Epithelial cell of esophagus (primary cell): ENCODE results near the gene FYB1.

ENCODE experiments used
- DNase-seq: peaks from one replicate; pipeline ENCODE4 v3.0.0; 2010; ENCODE audit warnings: low read depth
- H3K4me3 ChIP-seq: 2 replicates; pipeline ENCODE4 v1.5.1; 2011; ENCODE audit warnings: mild to moderate bottlenecking, low read length, control low read depth
- CTCF ChIP-seq: IDR thresholded peaks from 2 replicates; pipeline ENCODE4 v1.5.1; 2011; ENCODE audit warnings: low read depth, mild to moderate bottlenecking, low read length, control low read depth, inconsistent platforms; ENCODE audit not compliant: insufficient read depth; ENCODE audit errors: missing control alignments

FYB1 gene

GRCh38 chr5:39107350-39107749, 112.0 kb downstream of the FYB1 start:
- DNase-seq, result no peak
- no peak for TF ChIP-seq CTCF

GRCh38 chr5:39106322-39106721, 113.0 kb downstream of the FYB1 start:
- H3K4me3 ChIP-seq, result no peak overlapping the region
- peak; percentile 21 for DNase-seq
- TF ChIP-seq CTCF, result peak; percentile 24

More at GRCh38 chr5:39107350-39107749, 112.0 kb downstream of the FYB1 start:
- H3K4me3 ChIP-seq, result no peak overlapping the region

GRCh38 chr5:39104221-39104620, 115.1 kb downstream of the FYB1 start:
- no peak overlapping the region for H3K4me3 ChIP-seq
- no peak for TF ChIP-seq CTCF
- DNase-seq, result no peak

GRCh38 chr5:39102684-39103155, 116.6 kb downstream of the FYB1 start:
- no peak for TF ChIP-seq CTCF
- DNase-seq, result peak; percentile 29
- H3K4me3 ChIP-seq, result no peak overlapping the region

- TF ChIP-seq CTCF, result no peak
- DNase-seq, result peak; percentile 98
- no peak overlapping the region for H3K4me3 ChIP-seq
These were observed 118.4 kb downstream of the FYB1 start for GRCh38 chr5:39100851-39101396.

- TF ChIP-seq CTCF, result no peak
These were observed 119.0 kb downstream of the FYB1 start for GRCh38 chr5:39100301-39100850.

GRCh38 chr5:39099831-39100230, 119.5 kb downstream of the FYB1 start:
- no peak overlapping the region for H3K4me3 ChIP-seq
- DNase-seq, result no peak
- TF ChIP-seq CTCF, result no peak

More at GRCh38 chr5:39100301-39100850, 119.0 kb downstream of the FYB1 start:
- no peak overlapping the region for H3K4me3 ChIP-seq
- peak; percentile 35 for DNase-seq
